SK-N-SH treated with all-trans-retinoic acid at 6 μM for 48 hours (cell line): Measurements from ENCODE around the gene AADACL2.

ENCODE experiments used
- ATAC-seq: fragments of 200-7000 bp; cut with Tn5 transposase; 3 replicates; pipeline ENCODE4 v1.9.1; 2020; ENCODE audit warnings: mild to moderate bottlenecking, moderate library complexity
- ARNTL ChIP-seq: fragments of 450-650 bp; formaldehyde crosslinking; IDR thresholded peaks from 2 replicates; pipeline ENCODE4 v1.5.0; 2020; ENCODE audit warnings: low read depth, mild to moderate bottlenecking, moderate library complexity, borderline replicate concordance
- BACH2 ChIP-seq: fragments of 250-450 bp; sonication (Bioruptor Pico); IDR thresholded peaks from 2 replicates; pipeline ENCODE4 v1.9.0; 2021; ENCODE audit warnings: mild to moderate bottlenecking, borderline replicate concordance
- CSRNP3 ChIP-seq: fragments of 250-450 bp; sonication (Bioruptor Pico); IDR thresholded peaks from 2 replicates; pipeline ENCODE4 v1.5.1; 2021; ENCODE audit warnings: mild to moderate bottlenecking, moderate library complexity
- ESRRG ChIP-seq: fragments of 250-450 bp; sonication (Bioruptor Pico); IDR thresholded peaks from 2 replicates; pipeline ENCODE4 v1.6.1; 2021; ENCODE audit warnings: mild to moderate bottlenecking
- GLIS3 ChIP-seq: fragments of 250-450 bp; sonication (Bioruptor Pico); IDR thresholded peaks from 2 replicates; pipeline ENCODE4 v1.5.0; 2020; ENCODE audit warnings: mild to moderate bottlenecking, moderate library complexity
- ISL1 ChIP-seq: fragments of 250-450 bp; sonication (Bioruptor Pico); IDR thresholded peaks from 2 replicates; pipeline ENCODE4 v2.1.2; 2022; ENCODE audit warnings: mild to moderate bottlenecking, moderate library complexity
- PPARA ChIP-seq: fragments of 250-450 bp; sonication (Bioruptor Pico); IDR thresholded peaks from 2 replicates; pipeline ENCODE4 v1.5.0; 2020; ENCODE audit warnings: mild to moderate bottlenecking, borderline replicate concordance
- RARB ChIP-seq: fragments of 250-450 bp; sonication (Bioruptor Pico); IDR thresholded peaks from 2 replicates; pipeline ENCODE4 v1.8.0; 2021; ENCODE audit warnings: mild to moderate bottlenecking, moderate library complexity
- SNAI2 ChIP-seq: fragments of 250-450 bp; sonication (Bioruptor Pico); IDR thresholded peaks from 2 replicates; pipeline ENCODE4 v1.5.0; 2020; ENCODE audit warnings: mild to moderate bottlenecking, moderate library complexity
- TCF4 ChIP-seq: fragments of 250-450 bp; sonication (Bioruptor Pico); IDR thresholded peaks from 2 replicates; pipeline ENCODE4 v1.8.0; 2021; ENCODE audit warnings: mild to moderate bottlenecking, moderate library complexity, borderline replicate concordance
- TSHZ2 ChIP-seq: fragments of 250-450 bp; sonication (Bioruptor Pico); IDR thresholded peaks from 2 replicates; pipeline ENCODE4 v1.5.0; 2020; ENCODE audit warnings: mild to moderate bottlenecking, moderate library complexity
- ZC3H10 ChIP-seq: fragments of 250-450 bp; sonication (Bioruptor Pico); IDR thresholded peaks from 2 replicates; pipeline ENCODE4 v1.5.1; 2021; ENCODE audit warnings: mild to moderate bottlenecking, moderate library complexity
- ZFP3 ChIP-seq: fragments of 250-450 bp; sonication (Bioruptor Pico); IDR thresholded peaks from 2 replicates; pipeline ENCODE4 v1.5.0; 2020; ENCODE audit warnings: mild to moderate bottlenecking, moderate library complexity
- ZFP30 ChIP-seq: fragments of 450-650 bp; formaldehyde crosslinking; IDR thresholded peaks from 2 replicates; pipeline ENCODE4 v1.5.0; 2022; ENCODE audit warnings: mild to moderate bottlenecking, moderate library complexity
- ZNF70 ChIP-seq: fragments of 450-650 bp; formaldehyde crosslinking; IDR thresholded peaks from 2 replicates; pipeline ENCODE4 v1.5.0; 2020; ENCODE audit warnings: mild to moderate bottlenecking, moderate library complexity
- ZNF8 ChIP-seq: fragments of 450-650 bp; formaldehyde crosslinking; IDR thresholded peaks from 2 replicates; pipeline ENCODE4 v1.5.0; 2020; ENCODE audit warnings: mild to moderate bottlenecking, moderate library complexity
- TF ChIP-seq, protein P1 (sequence below): fragments of 250-450 bp; sonication (Bioruptor Pico); IDR thresholded peaks from 2 replicates; pipeline ENCODE4 v1.8.0; 2021; ENCODE audit warnings: low read depth, mild to moderate bottlenecking, moderate library complexity, borderline replicate concordance
- TF ChIP-seq, protein P2 (sequence below): fragments of 250-450 bp; sonication (Bioruptor Pico); IDR thresholded peaks from 2 replicates; pipeline ENCODE4 v1.5.1; 2020; ENCODE audit warnings: low read depth, mild to moderate bottlenecking, moderate library complexity

AADACL2 gene

GRCh38 chr3:151774910-151775309, 41.2 kb downstream of the AADACL2 start:
- TF ChIP-seq ZNF70 (CRISPR knock-in tag) (no peak), ZC3H10 (CRISPR knock-in tag) (no peak), ISL1 (CRISPR knock-in tag) (no peak), ZFP30 (CRISPR knock-in tag) (no peak), TSHZ2 (no peak), BACH2 (CRISPR knock-in tag) (no peak), ZNF8 (CRISPR knock-in tag) (no peak), CSRNP3 (CRISPR knock-in tag) (no peak), PPARA (no peak)
- TF ChIP-seq, protein P1, sequence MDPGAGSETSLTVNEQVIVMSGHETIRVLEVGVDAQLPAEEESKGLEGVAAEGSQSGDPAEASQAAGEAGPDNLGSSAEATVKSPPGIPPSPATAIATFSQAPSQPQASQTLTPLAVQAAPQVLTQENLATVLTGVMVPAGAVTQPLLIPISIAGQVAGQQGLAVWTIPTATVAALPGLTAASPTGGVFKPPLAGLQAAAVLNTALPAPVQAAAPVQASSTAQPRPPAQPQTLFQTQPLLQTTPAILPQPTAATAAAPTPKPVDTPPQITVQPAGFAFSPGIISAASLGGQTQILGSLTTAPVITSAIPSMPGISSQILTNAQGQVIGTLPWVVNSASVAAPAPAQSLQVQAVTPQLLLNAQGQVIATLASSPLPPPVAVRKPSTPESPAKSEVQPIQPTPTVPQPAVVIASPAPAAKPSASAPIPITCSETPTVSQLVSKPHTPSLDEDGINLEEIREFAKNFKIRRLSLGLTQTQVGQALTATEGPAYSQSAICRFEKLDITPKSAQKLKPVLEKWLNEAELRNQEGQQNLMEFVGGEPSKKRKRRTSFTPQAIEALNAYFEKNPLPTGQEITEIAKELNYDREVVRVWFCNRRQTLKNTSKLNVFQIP: no peak
- ATAC-seq: no peak

DNA sequence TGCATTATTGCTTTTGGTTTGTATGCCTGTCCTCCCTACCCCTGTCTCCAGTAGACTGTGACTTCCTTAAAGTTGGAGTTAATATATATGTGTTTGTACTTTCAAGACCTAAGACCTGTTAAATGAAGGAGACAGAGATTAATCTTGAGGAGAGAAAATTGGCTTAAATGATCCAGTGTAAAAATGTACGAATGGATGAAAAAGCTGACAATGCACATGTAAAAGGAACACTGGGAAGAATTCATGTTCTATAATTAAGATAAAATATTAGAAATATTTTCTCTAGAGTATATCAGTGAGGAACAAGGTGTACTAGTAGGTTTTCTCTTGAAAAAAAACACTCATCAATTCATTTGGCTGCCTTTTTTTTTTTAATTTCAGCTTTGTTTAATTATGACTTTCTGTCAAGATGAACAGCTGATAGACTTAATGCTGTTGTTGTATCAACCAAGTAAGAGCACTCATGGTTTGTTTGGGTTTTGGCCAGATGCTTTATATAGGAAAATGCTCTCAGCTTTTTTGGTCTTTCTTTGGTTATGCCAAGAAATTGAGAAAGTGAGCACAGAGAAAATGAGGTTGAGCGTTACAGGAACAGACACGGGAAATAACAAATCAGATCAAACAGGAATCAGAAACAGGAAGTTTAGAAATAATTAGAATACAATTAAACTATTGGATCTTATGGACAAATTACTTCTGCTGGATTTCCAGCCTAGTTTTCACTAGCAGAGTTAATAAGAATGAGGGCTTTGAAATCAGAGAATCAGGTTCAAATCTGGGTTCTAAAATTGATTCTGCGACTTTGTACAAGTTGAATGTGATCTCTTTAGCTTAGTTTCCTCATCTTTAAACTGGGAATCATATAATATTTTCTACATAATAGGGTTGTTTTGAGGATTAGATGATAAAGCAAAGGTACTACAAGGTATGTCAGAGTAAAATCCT, 41.9 kb downstream of the AADACL2 start:
- TF ChIP-seq BACH2 (CRISPR knock-in tag) (no peak), ZFP3 (no peak), ZFP30 (CRISPR knock-in tag) (no peak)
- TF ChIP-seq, protein P2, sequence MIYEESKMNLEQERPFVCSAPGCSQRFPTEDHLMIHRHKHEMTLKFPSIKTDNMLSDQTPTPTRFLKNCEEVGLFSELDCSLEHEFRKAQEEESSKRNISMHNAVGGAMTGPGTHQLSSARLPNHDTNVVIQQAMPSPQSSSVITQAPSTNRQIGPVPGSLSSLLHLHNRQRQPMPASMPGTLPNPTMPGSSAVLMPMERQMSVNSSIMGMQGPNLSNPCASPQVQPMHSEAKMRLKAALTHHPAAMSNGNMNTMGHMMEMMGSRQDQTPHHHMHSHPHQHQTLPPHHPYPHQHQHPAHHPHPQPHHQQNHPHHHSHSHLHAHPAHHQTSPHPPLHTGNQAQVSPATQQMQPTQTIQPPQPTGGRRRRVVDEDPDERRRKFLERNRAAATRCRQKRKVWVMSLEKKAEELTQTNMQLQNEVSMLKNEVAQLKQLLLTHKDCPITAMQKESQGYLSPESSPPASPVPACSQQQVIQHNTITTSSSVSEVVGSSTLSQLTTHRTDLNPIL: no peak
- ATAC-seq: no peak

DNA sequence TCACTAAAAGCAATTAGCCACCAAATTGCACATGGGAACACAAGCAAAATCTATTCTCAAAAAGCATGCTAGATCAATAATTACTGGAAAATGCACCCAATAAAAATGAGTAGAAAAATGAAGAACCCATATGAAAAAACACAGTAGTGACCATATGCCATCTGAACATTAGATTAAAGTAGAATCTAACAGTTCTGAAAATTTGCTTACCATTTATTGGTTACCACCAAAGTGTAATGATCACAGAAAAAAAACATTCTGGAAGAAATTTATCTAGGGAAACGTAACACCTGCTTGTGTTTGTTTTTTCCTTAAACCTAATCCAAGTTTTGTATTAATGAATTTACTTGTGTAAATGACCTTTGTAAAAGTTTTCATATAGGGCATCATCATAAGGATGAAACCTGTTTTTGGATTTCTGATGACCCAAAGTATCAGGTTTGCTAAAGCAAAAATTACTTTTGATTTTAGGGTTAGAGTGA, 42.6 kb downstream of the AADACL2 start:
- no peak for ATAC-seq
- TF ChIP-seq TCF4 (CRISPR knock-in tag) (no peak), GLIS3 (CRISPR knock-in tag) (no peak), BACH2 (CRISPR knock-in tag) (no peak), SNAI2 (CRISPR knock-in tag) (no peak), ZFP30 (CRISPR knock-in tag) (no peak)

DNA sequence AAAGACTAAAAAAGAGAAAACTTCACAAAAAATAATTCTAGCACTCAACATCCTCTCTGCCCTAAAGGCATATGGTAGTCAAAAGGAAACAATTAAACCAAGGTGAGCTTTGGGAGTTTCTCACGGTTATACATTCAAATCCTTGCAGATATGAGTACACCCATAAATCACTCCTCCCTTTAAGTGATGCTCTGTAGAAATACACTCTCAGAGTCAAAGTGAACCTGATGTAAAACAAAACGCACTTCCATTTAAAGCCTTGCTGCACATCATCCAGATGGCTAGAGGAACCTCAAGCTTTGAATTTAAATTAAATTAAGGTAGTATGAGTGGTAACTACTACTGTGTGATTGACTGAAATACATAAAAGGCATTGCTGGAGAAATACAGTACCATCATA, 44.2 kb downstream of the AADACL2 start:
- ATAC-seq: no peak
- TF ChIP-seq ZNF70 (CRISPR knock-in tag): no peak
- TF ChIP-seq TSHZ2: no peak
- no peak for TF ChIP-seq ARNTL (CRISPR knock-in tag)
- TF ChIP-seq ZC3H10 (CRISPR knock-in tag): no peak
- no peak for TF ChIP-seq ISL1 (CRISPR knock-in tag)
- no peak for TF ChIP-seq RARB (CRISPR knock-in tag)
- TF ChIP-seq ESRRG: no peak
- TF ChIP-seq CSRNP3 (CRISPR knock-in tag): no peak
